Umbilical cord (tissue), 2 donors: ENCODE results near the gene AP1M1. TPM values are rescaled to one million over a fixed set of nuclear protein-coding genes. Genes with fewer than 3 reads are reported as not detected.

Experiments used
- DNase-seq: peaks from one replicate; pipeline ENCODE4 v3.0.0-alpha.2; 2015; ENCODE audit warnings: low spot score
- total RNA-seq: library from RNA; depleted of rRNA; stranded (reverse); fragments of >200 nt; gene quantifications from one replicate; pipeline ENCODE4 v1.2.3, GENCODE V29; 2014; ENCODE audit warnings: low replicate concordance; ENCODE audit not compliant: insufficient read depth

Gene AP1M1
- total RNA-seq, 1 donor from 2014 or later: 16.1 TPM

DNA sequence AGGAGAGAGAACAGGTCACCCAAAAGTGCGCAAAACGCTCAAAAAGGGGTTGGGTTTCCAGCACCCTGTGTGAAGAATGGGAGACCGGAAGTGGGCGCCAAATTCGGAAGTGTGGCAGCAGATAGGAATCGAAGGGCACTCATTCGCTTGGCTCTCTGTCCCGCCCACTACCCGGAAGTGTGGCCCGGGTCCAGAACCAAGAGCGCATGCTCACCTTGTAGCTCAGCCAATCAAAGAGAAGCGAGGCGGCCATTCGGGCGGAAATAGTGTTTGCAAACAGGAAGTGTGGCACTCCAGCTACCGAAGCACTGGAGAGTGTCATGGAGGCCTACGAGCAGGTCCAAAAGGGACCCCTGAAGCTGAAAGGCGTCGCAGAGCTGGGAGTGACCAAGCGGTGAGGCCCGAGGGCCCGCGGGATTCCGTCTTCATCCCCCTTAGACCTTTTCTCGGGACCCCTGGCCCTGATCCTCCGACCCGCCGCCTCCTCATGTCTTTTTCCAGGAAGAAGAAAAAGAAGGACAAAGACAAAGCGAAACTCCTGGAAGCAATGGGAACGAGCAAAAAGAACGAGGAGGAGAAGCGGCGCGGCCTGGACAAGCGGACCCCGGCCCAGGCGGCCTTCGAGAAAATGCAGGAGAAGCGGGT, 12.5 kb upstream of the AP1M1 start, which contains the start of gene FAM32A:
Gene FAM32A, plus strand, starts transcription at position 288 of the 645 bp plus-strand sequence. Its CDS starts 33 bp downstream, at position 321.
- peak; percentile 100 for DNase-seq

DNA sequence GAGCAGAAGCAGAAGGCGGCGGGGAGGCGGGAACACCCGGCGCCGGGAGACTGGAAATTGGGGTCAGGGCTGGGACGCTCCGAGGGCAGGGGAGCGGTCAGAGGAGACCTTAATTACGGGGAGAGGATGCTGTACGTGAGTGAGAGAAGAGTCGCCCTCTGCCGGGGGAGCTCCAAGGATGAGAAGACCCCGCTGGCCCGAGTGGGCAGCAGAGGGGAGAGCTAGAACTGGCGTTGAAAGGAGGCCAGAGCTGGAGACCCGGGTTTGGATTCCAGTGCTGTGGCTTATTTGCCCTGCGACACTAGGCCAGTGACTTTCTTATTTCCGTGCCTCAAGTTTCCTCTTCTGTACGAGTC, 12.0 kb upstream of the AP1M1 start:
- peak; percentile 35 for DNase-seq

DNA sequence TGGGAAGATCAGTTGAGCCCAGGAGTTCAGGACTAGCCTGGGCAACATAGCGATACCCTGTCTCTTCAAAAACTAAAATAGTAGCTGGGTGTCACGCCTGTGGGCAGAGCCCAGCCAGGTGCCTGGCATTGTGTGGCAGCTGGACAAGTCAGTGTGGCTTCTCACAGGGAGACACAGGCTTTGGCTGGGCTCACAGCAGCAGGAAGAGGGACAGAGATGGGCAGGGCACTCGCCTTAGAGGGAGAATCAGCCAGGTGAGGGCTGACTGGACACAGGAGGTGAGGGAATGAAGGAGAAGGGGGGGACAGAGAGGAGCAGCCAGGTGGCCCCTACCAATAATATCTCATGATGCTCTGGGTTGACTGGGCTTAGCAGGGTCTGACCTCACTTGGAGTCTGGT, 9.2 kb upstream of the AP1M1 start:
- DNase-seq: no peak

DNA sequence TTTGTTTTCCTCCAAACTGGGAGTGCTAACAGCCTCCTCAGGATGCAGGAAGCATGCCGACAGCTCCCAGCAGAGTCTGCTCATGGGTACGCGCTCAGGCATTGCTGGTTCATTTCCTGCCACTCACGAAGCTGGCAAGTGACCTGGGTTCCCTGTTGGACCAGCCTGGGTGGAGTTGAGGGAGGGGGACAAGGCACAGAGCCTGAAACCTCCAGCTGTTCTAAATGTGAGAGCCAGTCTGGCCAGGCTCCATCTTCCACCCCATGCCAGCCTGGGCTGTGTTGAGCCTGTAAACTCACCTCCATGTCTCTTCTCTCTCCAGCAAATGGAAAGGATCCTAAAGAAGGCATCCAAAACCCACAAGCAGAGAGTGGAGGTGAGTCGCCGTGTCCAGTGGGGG, 7.5 kb upstream of the AP1M1 start:
- DNase-seq: no peak

DNA sequence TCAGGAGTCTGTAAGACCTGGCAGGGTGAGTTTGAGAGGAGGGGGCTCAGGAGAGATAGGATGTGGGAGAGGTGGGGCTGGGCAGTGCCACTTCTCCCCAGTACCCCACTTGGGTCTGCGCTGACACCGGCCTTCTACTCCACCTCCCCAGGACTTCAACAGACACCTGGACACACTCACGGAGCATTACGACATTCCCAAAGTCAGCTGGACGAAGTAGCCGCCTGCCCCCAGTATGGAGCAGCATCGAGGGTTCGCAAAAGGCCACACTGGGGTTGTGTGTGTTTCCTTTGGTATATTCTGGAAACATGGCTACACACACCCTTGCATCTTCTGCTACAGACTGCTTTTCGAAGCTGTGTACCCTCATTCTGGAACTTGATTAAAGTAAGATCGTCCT, 7.0 kb upstream of the AP1M1 start:
- no peak for DNase-seq

DNA sequence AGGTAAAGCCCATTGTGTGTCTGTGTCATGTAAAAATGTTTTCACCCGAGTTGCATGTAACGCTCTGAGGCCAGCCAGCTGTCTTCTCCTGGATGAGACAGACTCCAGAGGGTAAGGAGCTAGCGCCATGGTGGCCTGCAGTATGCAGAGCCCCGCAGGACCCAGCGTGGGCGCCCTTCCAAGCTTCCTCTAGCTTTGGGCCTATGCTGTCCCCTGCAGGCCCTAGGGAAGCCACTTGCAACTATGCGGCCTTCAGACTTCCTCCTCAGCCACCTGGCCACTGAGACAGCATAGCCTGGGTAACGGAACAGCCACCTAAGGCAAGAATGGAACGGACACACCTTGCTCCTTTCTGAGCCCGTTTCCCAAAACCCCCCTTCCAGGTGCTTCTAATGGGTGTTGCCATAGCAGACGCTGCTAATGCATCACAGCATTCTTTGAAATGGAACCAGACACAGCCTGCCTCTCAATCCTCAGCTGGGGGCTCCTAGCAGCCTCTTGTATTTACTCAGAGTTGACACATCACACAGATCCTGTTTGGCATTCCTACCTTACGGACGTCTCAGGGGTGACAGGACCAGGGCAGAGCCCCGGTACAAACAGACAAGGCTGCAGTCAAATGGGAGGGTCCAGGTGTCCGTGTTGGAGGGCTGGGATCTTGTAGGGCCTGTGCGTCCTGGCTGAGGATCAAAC, 6.3 kb upstream of the AP1M1 start:
- no peak for DNase-seq

DNA sequence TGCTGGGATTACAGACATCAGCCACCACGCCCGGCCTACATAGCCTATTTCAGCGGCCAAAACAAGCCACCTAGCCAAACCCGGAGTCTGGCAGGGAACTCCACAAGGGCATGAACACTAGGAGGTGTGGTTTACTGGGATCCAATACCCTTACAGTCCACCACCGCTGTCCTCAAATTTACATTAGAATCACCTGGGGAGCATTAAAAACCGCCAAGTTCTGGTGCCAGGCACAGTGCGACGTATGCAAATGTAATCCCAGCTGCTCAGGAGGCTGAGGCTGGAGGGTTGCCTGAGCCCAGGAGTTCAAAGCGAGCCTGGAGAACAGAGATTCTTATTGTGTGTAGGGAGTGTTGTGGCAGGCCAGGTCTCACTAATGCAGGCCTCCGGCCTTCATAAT, 4.2 kb upstream of the AP1M1 start:
- no peak for DNase-seq

DNA sequence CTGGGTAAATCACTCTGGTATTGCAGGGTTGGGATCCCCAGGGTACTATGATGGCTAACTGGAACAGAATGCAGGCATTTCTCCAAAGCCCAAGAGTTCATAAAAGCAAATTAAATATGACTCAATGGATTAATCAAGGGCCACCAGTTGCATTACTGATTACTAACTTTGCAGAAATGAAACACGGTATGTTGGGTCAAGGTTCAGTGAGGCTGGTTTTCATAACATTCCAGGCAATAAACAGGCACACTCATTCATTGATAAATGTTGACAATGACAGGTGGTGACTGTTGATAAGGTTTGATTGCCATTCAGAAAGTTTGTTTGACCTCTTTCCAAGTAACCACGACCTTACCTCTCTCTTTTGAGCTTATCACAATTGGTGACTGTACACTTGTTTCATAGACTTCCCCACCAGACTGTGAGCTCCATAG, 506 bp upstream of the AP1M1 start:
- DNase-seq: no peak

DNA sequence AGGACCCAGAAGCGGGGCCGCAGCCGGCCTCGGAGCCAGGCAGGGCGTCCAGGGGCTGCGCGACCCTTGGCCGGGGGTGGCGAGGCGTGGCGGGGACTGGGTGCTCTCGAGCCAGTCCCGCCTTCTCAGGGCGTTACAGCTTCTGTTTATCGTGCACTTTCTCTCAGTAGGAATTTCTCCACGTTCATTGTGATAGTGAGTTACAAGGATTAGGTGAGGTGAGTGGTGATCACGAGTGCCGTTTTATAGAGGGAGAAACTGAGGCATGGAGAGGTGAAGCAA, 600 bp downstream of the AP1M1 start:
- DNase-seq: no peak

DNA sequence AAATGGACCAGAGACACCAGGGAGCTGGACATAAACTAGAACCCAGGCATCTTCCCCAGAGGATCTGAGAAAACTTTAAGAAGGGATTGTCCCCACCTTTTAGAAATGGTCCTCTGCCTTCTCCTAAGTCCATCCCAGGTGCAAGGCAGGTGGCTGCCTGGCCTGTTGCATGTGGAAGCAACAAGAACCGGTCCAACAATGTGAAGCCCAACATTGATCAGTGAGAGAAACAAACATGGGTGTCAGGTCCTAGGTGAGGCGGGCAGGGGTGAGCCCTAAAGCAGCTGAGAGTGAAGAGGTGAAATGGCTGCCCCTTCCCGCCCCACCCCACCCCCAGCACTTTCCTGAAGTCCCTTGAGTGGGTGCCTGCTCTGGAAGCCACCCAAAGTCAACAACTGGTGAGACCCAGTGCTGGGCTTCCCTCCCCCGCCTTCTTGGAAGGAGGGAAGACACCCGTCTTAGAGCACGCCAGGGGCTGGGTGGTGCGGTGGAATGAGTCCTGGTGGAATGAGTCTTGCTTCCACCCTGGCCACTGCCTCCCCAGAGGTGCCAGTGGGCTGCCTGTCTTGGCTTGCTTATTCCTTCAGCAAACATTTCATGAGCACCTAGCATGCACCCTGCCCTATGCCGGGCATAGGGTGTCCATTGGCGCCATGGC, 1.7 kb downstream of the AP1M1 start:
- no peak for DNase-seq

DNA sequence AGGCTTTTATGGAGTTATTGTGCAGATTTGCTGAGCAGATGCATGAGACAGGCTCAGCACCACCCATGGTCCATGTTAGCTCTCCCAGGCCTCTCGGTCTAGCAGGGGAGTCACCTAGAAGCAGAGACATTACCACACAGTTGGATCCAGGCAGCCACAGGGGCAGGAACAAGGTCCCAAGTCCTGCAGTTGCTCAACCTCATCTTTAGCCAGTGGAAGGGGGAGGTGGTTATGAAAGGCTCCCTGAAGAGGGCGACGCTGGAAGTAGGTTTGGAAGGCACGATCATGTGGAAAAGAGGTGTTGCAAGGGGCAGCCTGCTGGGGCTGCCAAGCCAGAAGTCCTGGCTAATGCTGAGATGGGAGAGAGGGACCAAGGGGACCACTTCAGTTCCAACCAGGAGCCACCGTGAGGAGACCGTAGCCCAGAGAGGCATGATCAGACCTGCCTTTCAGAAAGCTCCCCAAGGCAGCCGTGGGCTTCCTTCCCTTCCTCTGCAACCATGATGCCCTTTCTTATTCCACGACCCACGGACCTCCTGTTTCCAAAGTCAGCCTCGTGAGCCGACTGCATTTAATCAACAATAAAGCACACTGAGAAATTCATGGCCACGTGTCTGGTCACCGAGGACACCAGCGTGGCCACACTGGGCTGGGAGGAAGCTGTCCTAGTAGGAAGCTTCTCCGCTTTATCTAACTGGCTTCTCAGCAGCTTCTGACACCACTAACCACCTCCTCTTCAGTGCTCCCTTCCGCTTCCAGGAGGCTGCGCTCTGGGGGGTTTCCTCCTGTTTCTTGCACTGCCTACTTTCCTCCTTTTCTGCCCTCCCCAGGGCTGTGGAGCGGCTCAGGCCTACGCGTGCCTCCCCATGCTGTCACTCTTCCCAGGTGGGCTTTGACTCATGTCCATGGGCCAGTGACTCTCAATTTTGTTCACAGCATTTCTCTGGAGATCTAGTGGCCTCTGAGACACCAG, 2.6 kb downstream of the AP1M1 start:
- DNase-seq: no peak

DNA sequence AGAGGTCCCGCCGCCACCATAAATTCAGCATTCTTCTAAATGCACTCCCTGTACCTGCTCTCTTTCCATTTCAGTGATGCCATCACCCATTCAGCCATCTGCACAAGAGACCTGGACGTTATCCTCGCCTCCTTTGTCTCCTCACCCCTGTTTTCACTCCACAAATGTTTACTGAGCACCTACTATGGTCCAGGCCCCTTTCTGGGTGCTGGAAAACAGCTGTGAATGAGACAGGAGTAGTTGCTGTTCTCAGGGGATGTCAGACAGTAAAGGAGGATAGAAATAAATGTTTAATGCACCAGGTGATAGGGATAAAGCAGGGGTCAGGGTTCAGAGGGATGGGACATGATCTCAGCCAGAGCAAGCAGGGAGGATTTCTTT, 3.3 kb downstream of the AP1M1 start:
- no peak for DNase-seq

DNA sequence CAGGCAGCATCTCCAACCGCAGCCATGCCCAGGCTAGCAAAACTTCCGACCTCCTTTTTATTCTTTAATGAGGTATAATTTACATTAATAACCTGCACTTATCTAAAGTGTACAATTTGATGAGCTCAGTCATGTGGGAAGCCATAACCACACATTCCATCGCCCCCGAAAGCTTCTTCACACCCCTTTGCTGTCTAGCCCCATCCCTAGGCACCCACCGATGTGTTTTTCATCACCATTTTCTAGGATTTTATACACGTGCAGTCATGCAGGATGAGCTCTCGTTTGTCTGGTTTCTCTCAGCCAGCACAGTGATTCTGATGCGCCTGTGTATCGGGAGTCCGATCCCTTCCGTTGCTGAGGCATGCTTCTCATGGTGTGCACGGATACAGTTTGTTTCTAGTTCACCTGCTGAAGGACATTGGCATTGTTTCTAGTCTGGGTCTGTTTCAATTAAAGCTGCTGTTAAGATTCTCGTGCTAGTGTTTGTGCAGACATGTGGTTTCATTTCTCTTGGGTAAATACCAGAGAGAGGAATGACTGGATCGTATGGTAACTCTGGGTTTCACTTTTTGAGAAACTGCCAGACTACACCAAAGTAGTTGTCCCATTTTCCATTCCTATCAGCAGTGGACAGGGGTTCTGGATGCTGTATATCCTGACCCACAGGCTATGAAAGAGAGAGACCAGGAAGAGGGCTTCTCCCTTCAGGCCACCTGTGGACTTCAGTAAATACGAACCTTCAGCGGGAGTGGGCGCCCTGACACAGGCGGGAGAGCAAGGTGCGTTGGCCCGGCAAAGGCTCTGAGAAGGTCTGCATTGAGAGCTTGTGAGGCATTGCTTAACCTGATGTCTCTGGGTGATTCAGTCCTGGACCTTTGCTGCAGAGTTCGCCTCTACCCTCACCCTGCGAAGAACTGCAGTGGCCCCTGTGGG, 4.9 kb downstream of the AP1M1 start:
- no peak for DNase-seq

DNA sequence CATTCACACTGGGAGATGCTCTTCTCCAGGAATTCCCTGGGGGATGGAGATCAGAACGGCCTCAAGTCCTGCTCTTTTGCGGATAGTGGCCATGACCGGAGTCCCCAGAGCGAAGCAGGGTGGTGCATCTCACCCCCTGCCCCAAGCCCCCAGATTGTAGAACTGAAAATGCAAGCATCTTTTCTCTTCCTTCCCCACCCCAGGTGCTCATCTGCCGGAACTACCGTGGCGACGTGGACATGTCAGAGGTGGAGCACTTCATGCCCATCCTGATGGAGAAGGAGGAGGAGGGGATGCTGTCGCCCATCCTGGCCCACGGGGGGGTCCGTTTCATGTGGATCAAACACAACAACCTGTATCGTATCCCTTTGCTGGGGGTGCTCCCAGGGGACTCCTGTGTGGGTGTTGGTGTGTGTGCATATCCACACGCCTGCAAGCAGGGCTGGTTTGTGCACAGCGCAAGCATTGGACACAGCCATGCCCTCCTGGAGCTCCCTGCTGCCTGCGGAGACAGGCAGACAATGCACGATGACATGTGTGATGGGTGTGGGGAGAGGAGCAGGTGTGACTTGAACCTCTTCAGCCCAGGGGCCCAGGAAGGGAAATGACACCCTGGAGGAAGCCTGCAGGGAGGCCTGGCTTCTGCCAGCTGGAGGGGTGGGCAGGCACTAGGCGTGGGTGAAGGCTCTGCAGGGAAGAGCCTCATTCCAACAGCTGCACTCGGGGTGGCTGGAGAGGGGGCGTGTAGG, 5.7 kb downstream of the AP1M1 start:
- DNase-seq: no peak

DNA sequence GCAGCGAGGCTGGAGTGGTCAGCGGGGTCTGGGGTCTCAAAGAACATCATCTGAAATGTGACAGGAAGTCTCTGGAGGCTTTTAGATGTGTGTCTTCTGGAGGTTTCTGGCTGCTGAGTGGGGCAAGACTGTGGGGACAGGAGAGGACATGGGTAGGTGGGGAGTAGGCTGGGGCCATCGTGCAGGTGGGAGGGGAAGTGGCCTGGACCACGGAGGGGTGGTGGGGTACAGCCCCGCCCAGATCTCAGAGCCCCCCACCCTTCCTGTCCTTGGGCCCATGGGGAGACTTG, 6.2 kb downstream of the AP1M1 start:
- no peak for DNase-seq

DNA sequence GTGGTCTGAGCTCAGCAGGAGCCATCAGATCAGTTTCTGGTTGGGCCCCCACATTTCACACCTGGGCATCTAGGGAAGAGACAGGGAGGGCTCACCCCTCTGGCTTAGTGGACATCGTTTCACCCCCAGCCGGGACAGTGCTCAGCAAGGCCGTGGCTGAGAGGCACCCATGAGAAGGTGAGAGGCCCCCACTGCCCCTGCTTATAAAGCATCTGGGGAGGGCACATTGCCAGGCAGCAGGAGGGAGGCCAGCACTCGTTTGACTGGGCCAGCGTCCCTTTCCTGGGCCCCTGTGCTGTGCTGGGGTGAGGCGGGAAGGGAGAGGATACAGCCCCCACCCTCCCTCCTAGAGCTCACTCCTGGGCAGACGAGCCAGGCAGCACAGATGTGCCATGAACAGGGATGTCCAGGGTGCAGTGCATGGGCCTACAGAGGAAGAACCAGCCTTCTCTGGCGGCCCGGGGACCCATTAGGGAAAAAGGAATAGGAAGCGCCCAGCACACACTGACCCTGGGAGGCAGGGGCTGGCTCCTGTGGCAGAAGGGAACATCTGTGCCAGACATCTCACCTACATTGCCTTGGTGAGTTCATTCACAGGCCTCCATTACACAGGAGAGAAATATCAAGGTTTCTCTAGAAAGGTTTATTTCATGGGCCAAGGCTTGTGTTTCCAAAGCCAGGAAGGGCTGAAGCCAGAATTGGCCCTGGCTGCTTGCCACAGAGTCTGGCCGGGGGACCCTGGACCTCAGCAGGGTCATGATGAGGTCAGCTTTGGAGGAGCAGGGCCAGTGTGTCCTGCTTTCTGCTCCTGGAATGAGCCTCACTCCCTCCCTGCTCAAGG, 7.7 kb downstream of the AP1M1 start:
- DNase-seq: no peak

DNA sequence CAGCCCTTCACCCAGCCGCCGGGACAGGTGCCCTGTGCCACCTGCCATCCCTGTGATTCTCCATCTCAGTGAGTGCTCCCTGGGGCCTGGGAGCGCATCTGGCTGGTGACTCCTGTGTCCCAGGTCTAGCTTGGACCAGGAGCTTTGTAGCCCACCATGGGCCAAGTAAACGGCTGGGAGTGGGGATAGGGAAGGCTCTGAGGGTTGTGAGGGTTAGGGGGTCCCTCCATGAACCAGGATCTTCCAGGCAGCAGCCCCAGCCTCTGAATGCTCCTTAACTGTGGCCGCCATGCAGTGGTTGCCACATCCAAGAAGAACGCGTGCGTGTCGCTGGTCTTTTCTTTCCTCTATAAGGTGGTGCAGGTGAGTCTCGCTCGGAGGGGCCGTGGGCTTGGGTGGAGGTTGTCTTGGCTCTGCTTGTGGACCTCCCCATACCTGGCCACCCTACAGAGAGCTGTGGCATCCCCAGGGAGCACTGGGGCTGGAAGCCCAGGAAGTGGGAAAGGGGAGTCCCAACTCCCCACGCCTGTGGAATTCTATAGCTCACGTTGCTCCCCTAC, 8.4 kb downstream of the AP1M1 start:
- DNase-seq: no peak

DNA sequence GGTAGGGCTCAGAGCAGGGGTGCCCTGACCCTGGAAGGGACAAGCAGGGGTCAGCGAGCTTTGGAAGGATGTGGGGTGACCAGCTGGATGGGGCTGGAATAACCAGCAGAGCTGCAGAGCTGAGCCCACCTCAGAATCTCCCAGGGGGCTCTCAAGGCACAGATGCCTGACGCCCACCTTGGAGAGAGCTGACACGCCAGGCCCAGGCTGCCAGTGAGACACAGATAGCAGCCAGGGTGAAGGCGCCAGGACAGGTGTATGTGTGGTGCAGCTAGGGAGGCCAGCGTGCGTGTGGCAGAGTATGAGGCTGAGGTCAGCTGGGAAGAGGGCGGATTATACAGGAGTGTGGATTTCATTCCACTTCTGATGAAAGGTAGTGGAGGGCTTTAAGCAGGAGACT, 8.9 kb downstream of the AP1M1 start:
- DNase-seq: no peak

DNA sequence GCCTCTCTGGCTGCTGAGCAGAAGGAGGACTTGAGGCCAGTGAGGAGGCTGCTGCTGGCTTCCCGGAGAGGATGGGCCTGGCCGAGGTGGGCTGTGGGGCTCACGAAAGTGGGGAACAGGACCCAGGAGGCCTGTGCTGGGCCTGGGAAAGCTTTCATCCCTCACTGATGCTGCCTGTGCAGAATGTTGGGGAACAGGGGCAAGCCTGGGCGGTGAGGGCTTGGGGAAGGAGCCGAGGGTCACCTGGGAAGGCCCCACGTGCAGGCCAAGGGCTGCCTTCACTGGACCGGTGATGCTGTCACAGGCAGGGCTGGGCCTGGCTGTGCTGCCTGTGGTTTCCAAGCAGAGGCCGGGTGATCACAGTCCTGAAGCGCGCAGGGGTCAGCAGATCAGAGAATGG, 9.4 kb downstream of the AP1M1 start:
- no peak for DNase-seq
